C4-2B (cell line): Measurements from ENCODE around the gene LCN10.

Source experiments
- CTCF ChIP-seq: fragments of 450-650 bp; conservative IDR thresholded peaks from 2 replicates; pipeline ENCODE4 v1.5.1; 2017; ENCODE audit warnings: mild to moderate bottlenecking
- ZFX ChIP-seq: fragments of 450-650 bp; IDR thresholded peaks from 2 replicates; pipeline ENCODE4 v1.6.1; 2017

- TF ChIP-seq CTCF = no peak
- no peak for TF ChIP-seq ZFX
These were observed 2.2 kb downstream of the LCN10 start for GRCh38 chr9:136740491-136740890.
